K562 (cell line): ENCODE results near the gene FCRLA. TPM values are rescaled to one million over a fixed set of nuclear protein-coding genes. Genes with fewer than 3 reads are reported as not detected.
A peak's percentile ranks its signal among the peaks of the same experiment; 100 is the strongest.

Source experiments
- CBFB ChIP-seq: sonication (generic); formaldehyde crosslinking; IDR thresholded peaks from 2 replicates; pipeline ENCODE4 v1.4.0; 2020; ENCODE audit warnings: mild to moderate bottlenecking, missing genetic modification reagents
- GABPB2 ChIP-seq: fragments of 250-450 bp; sonication (Bioruptor Pico); conservative IDR thresholded peaks from 2 replicates; pipeline ENCODE4 v1.5.1; 2021; ENCODE audit warnings: mild to moderate bottlenecking
- HDAC1 ChIP-seq, 2 experiments: fragments of 450-650 bp; IDR thresholded peaks; 2 replicates each; pipeline ENCODE4 v1.6.1; 2016 to 2017; ENCODE audit warnings: inconsistent platforms in 1 of 2, mild to moderate bottlenecking in 1 of 2, moderate library complexity in 1 of 2
- HSF4 ChIP-seq: fragments of 250-450 bp; sonication (Bioruptor Pico); IDR thresholded peaks from 2 replicates; pipeline ENCODE4 v2.1.2; 2022; ENCODE audit warnings: mild to moderate bottlenecking, moderate library complexity, borderline replicate concordance
- NELFE ChIP-seq: IDR thresholded peaks from 2 replicates; pipeline ENCODE4 v1.6.1; 2011; ENCODE audit warnings: mild to moderate bottlenecking; ENCODE audit not compliant: insufficient read depth, insufficient read length
- NFIC ChIP-seq: fragments of 450-650 bp; IDR thresholded peaks from 2 replicates; pipeline ENCODE4 v1.6.1; 2017; ENCODE audit warnings: mild to moderate bottlenecking, inconsistent platforms
- PBX2 ChIP-seq, 2 experiments: IDR thresholded peaks in 1 of 2; conservative IDR thresholded peaks in 1 of 2; 2 replicates each; pipeline ENCODE4 v1.6.1; 2016; ENCODE audit warnings: low read depth in 2 of 2, mild to moderate bottlenecking in 1 of 2, missing compliant biosample characterization in 1 of 2, missing genetic modification characterization in 1 of 2, moderate library complexity in 1 of 2
- SMAD1 ChIP-seq: fragments of 150-350 bp; IDR thresholded peaks from 2 replicates; pipeline ENCODE4 v1.6.1; 2014; ENCODE audit warnings: low read length, low read depth; ENCODE audit not compliant: partially characterized antibody
- STAT5B ChIP-seq: fragments of 250-450 bp; sonication (Bioruptor Pico); IDR thresholded peaks from 2 replicates; pipeline ENCODE4 v1.8.0; 2021; ENCODE audit warnings: mild to moderate bottlenecking, inconsistent platforms
- TEAD2 ChIP-seq: fragments of 450-650 bp; IDR thresholded peaks from 2 replicates; pipeline ENCODE4 v1.6.1; 2016; ENCODE audit warnings: missing genetic modification characterization, control low read depth, missing compliant biosample characterization
- TRIM24 ChIP-seq, 2 experiments: fragments of 450-650 bp; IDR thresholded peaks; 2 replicates each; pipeline ENCODE4 v1.6.1; 2016
- ZBTB5 ChIP-seq: fragments of 450-650 bp; IDR thresholded peaks from 2 replicates; pipeline ENCODE4 v1.6.1; 2017; ENCODE audit warnings: antibody characterized with exemption
- ZC3H4 ChIP-seq: sonication (generic); formaldehyde crosslinking; IDR thresholded peaks from 2 replicates; pipeline ENCODE4 v1.9.0; 2021; ENCODE audit warnings: missing genetic modification reagents, borderline replicate concordance
- ZNF311 ChIP-seq: fragments of 250-450 bp; sonication (Bioruptor Pico); IDR thresholded peaks from 2 replicates; pipeline ENCODE4 v1.4.0; 2020; ENCODE audit warnings: mild to moderate bottlenecking, moderate library complexity
- ZNF407 ChIP-seq: fragments of 450-650 bp; IDR thresholded peaks from 2 replicates; pipeline ENCODE4 v1.6.1; 2016; ENCODE audit warnings: low read depth
- polyA plus RNA-seq, 8 experiments: library from polyadenylated mRNA; depleted of rRNA in 4 of 8; stranded (reverse) in 5 of 8; unstranded in 3 of 8; fragments of >200 nt; fragmentation: Nextera tagmentation in 2 of 8; fragmentation: Illumina TruSeq in 1 of 8; extraction: Ambion mirVana in 2 of 8; extraction: Trizol in 1 of 8; gene quantifications; 2 replicates each; pipeline versions ENCODE4 v1.2.1 to v1.2.3, GENCODE V29; 2011 to 2014; ENCODE audit warnings: inconsistent platforms in 1 of 8, missing spikeins in 1 of 8
- total RNA-seq, 7 experiments: library from RNA; depleted of rRNA in 6 of 7; stranded (reverse); fragments of >200 nt in 6 of 7; fragmentation: Illumina TruSeq in 2 of 7; extraction: Trizol in 2 of 7; gene quantifications; 2 replicates each; pipeline versions ENCODE4 v1.2.1 to v1.2.3, GENCODE V29; 2011 to 2021; ENCODE audit warnings: low replicate concordance in 1 of 7

FCRLA gene
- total and polyA plus RNA-seq, 9 of the 15 experiments (the other 6 are each of a cell fraction or from before 2014, with no cell fraction given) = 0.09 to 0.84 (median 0.44) TPM

GRCh38 chr1:161726473-161727255 lies 19.6 kb downstream of the FCRLA start (continued):
- no peak for TF ChIP-seq HSF4
- no peak for TF ChIP-seq ZBTB5
- no peak for TF ChIP-seq ZNF311
- TF ChIP-seq PBX2 (CRISPR knock-in tag; IDR thresholded peaks at IDR 0.05; ENCODE audit: low read depth) = no peak
- no peak for TF ChIP-seq PBX2 (tag; conservative IDR thresholded peaks at IDR 0.05; ENCODE audit: low read depth)
- TF ChIP-seq SMAD1 = no peak
- no peak for TF ChIP-seq TEAD2 (tag)
- TF ChIP-seq NFIC = 0 out of 2 replicates have a peak, but pooled peaks have one; percentile 13
- TF ChIP-seq ZC3H4 (CRISPR knock-in tag) = no peak; the same call in 1 of the 2 replicates
- no peak for TF ChIP-seq ZNF407
- no peak for TF ChIP-seq NELFE
- TF ChIP-seq STAT5B (CRISPR knock-in tag) = no peak
- TF ChIP-seq HDAC1 (IDR thresholded peaks at IDR 0.05) = peak in 1 of 2 experiments; percentile 75; a peak in 2 of 4 replicates
- no peak for TF ChIP-seq GABPB2 (CRISPR knock-in tag)
- no peak for TF ChIP-seq TRIM24 (IDR thresholded peaks at IDR 0.05)
- TF ChIP-seq CBFB (CRISPR knock-in tag) = no peak
